Neuronal stem cell (in vitro differentiated cells): ENCODE results near the gene ARHGEF28.

Experiments
- DNase-seq: peaks from one replicate; pipeline ENCODE4 v3.0.0-alpha.2; 2013; ENCODE audit warnings: low spot score
- H2AFZ ChIP-seq: one replicate; pipeline ENCODE4 v1.6.1; 2013; ENCODE audit warnings: mild to moderate bottlenecking, low read length, inconsistent platforms
- H2AK5ac ChIP-seq: 2 replicates; pipeline ENCODE4 v1.6.1; 2013; ENCODE audit warnings: low read depth, mild to moderate bottlenecking, inconsistent platforms, low read length, moderate library complexity, mixed read lengths
- H2BK120ac ChIP-seq: 2 replicates; pipeline ENCODE4 v1.6.1; 2013; ENCODE audit warnings: low read depth, mild to moderate bottlenecking, inconsistent platforms, low read length, moderate library complexity, mixed read lengths
- H2BK12ac ChIP-seq: one replicate; pipeline ENCODE4 v1.6.1; 2013; ENCODE audit warnings: low read length, inconsistent platforms
- H2BK15ac ChIP-seq: 2 replicates; pipeline ENCODE4 v1.6.1; 2013; ENCODE audit warnings: mild to moderate bottlenecking, low read length, inconsistent platforms, mixed read lengths
- H2BK5ac ChIP-seq: one replicate; pipeline ENCODE4 v1.6.1; 2013; ENCODE audit warnings: inconsistent platforms, mild to moderate bottlenecking, low read length, moderate library complexity
- H3K14ac ChIP-seq: one replicate; pipeline ENCODE4 v1.6.1; 2013; ENCODE audit warnings: low read length, inconsistent platforms
- H3K18ac ChIP-seq: 2 replicates; pipeline ENCODE4 v1.6.1; 2013; ENCODE audit warnings: low read length, inconsistent platforms
- H3K23ac ChIP-seq: 2 replicates; pipeline ENCODE4 v1.6.1; 2013; ENCODE audit warnings: low read depth, mild to moderate bottlenecking, mixed read lengths, low read length, inconsistent platforms; ENCODE audit not compliant: poor library complexity
- H3K27ac ChIP-seq: replicated peaks from 3 replicates; pipeline ENCODE4 v1.5.1; 2013; ENCODE audit warnings: low read length, inconsistent platforms
- H3K27me3 ChIP-seq, 3 experiments: 2 replicates each; pipeline ENCODE4 v1.6.1; 2013; ENCODE audit warnings: low read length in 3 of 3, mild to moderate bottlenecking in 2 of 3, inconsistent platforms in 1 of 3, low read depth in 1 of 3, mixed read lengths in 1 of 3, moderate library complexity in 1 of 3; ENCODE audit not compliant: control insufficient read depth in 3 of 3, insufficient read depth in 3 of 3
- H3K36me3 ChIP-seq, 2 donors: replicated peaks in 1 of 2; 2 replicates each; pipeline ENCODE4 v1.6.1; 2013; ENCODE audit warnings: low read length in 2 of 2; ENCODE audit not compliant: control insufficient read depth in 2 of 2, insufficient read depth in 2 of 2
- H3K4ac ChIP-seq: 2 replicates; pipeline ENCODE4 v1.6.1; 2013; ENCODE audit warnings: inconsistent platforms, mild to moderate bottlenecking, low read length, moderate library complexity
- H3K4me1 ChIP-seq, 2 donors: 1 replicate in 1 of 2; 2 replicates in 1 of 2; pipeline ENCODE4 v1.6.1; 2013; ENCODE audit warnings: low read length in 2 of 2, low read depth in 1 of 2; ENCODE audit not compliant: control insufficient read depth in 2 of 2, insufficient read depth in 1 of 2
- H3K4me2 ChIP-seq: one replicate; pipeline ENCODE4 v1.6.1; 2013; ENCODE audit warnings: mild to moderate bottlenecking, low read length, inconsistent platforms; ENCODE audit not compliant: insufficient read depth, poor library complexity, severe bottlenecking
- H3K4me3 ChIP-seq, 2 donors: 2 replicates each; pipeline ENCODE4 v1.5.1; 2013; ENCODE audit warnings: low read length in 2 of 2, mild to moderate bottlenecking in 2 of 2, inconsistent platforms in 1 of 2, moderate library complexity in 1 of 2
- H3K79me1 ChIP-seq: one replicate; pipeline ENCODE4 v1.6.1; 2013; ENCODE audit warnings: low read depth, mild to moderate bottlenecking, inconsistent platforms, low read length, moderate library complexity
- H3K9ac ChIP-seq: one replicate; pipeline ENCODE4 v1.6.1; 2013; ENCODE audit warnings: mild to moderate bottlenecking, low read depth, low read length, inconsistent platforms; ENCODE audit not compliant: poor library complexity
- H3K9me3 ChIP-seq, 2 donors: replicated peaks in 1 of 2; 2 replicates each; pipeline versions ENCODE3 to v1.6.1; 2013; ENCODE audit warnings: low read length in 2 of 2, mild to moderate bottlenecking in 2 of 2, inconsistent platforms in 1 of 2, low read depth in 1 of 2, mixed read lengths in 1 of 2, moderate library complexity in 1 of 2; ENCODE audit not compliant: control insufficient read depth in 2 of 2, insufficient read depth in 1 of 2
- H4K8ac ChIP-seq: one replicate; pipeline ENCODE4 v1.6.1; 2013; ENCODE audit warnings: low read depth, mild to moderate bottlenecking, inconsistent platforms, low read length, moderate library complexity
- H4K91ac ChIP-seq: one replicate; pipeline ENCODE4 v1.6.1; 2013; ENCODE audit warnings: low read length, low read depth, mild to moderate bottlenecking, inconsistent platforms; ENCODE audit not compliant: poor library complexity
- WGBS, 2 donors: extraction: QIAGEN DNeasy Blood & Tissue Kit; methylation state at CpG; one replicate each; pipeline ENCODE4 v1.1.7; 2013; ENCODE audit warnings: missing lambda C conversion rate in 2 of 2, mixed read lengths in 1 of 2; ENCODE audit not compliant: insufficient read length in 2 of 2, insufficient replicate concordance in 1 of 2; ENCODE audit errors: extremely low coverage in 2 of 2; 5-methylcytosine and 5-hydroxymethylcytosine counted together

The ARHGEF28 gene

GRCh38 chr5:73960426-73960825 lies 334.4 kb downstream of the ARHGEF28 start:
- no peak overlapping the region for H3K18ac ChIP-seq
- no peak overlapping the region for H3K4me3 ChIP-seq
- no peak overlapping the region for H3K4ac ChIP-seq
- no peak overlapping the region for H2AFZ ChIP-seq
- H2AK5ac ChIP-seq, result no peak overlapping the region
- WGBS, 2 donors, result no CpG with 5 or more reads among the region's 1 CpG
- H3K14ac ChIP-seq, result no peak overlapping the region
- H3K79me1 ChIP-seq, result no peaks in the 10 kb centered on the region
- H3K23ac ChIP-seq, result no peak overlapping the region
- H2BK120ac ChIP-seq, result no peak overlapping the region
- H2BK12ac ChIP-seq, result no peak overlapping the region
- no peak overlapping the region for H3K4me2 ChIP-seq
- no peak overlapping the region for H2BK15ac ChIP-seq
- H3K36me3 ChIP-seq, result no peaks in the 10 kb centered on the region
- H3K9ac ChIP-seq, result no peak overlapping the region
- no peaks in the 10 kb centered on the region for H3K9me3 ChIP-seq
- H4K91ac ChIP-seq, result no peak overlapping the region
- H3K27ac ChIP-seq, result no peak overlapping the region
- H3K4me1 ChIP-seq, result no peaks in the 10 kb centered on the region
- H4K8ac ChIP-seq, result no peak overlapping the region
- H3K27me3 ChIP-seq, result no peaks in the 10 kb centered on the region
- no peak overlapping the region for H2BK5ac ChIP-seq
- DNase-seq, result no peak

DNA sequence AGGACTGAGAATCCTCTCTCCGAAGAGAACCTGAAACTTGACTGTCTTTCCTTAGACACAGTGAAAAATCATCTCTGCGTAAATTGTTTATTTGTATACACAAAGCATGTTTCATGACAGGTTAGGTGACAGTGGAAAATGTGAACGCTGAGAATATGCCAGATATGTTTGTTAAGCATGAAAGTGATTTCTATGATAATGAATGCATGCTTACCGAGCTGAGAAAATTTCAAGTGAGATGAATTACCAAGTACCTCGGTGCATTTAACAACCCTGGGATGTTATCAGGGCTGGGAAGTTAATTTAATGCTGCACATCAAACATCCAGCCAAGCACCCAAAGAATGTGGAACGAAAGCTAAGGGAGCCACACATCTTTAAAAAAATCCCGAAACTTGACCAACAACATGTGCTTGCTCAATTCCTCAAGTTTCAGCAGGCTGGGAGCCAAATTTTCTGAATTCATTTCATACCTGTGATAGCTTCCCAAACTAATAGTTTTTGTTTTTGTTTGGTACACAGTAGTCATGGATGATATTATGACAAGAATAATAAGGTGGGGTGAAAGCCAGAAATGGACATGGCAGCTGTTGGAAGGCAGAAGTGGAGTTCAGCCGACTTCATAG lies 336.9 kb downstream of the ARHGEF28 start:
- no peak for DNase-seq
- H3K27ac ChIP-seq, result no peak overlapping the region
- no CpG with 5 or more reads among the region's 8 CpGs for WGBS, 2 donors
- H3K9me3 ChIP-seq, result no peaks in the 10 kb centered on the region
- H2BK120ac ChIP-seq, result no peak overlapping the region
- no peak overlapping the region for H2BK15ac ChIP-seq
- H3K79me1 ChIP-seq, result no peaks in the 10 kb centered on the region
- no peak overlapping the region for H2BK12ac ChIP-seq
- H3K4me3 ChIP-seq, result no peak overlapping the region
- no peak overlapping the region for H2BK5ac ChIP-seq
- no peak overlapping the region for H4K91ac ChIP-seq
- H3K4ac ChIP-seq, result no peak overlapping the region
- H3K23ac ChIP-seq, result no peak overlapping the region
- H3K36me3 ChIP-seq, result peaks cover 0 to 2% of the 10 kb centered on the region in 2 donors
- no peak overlapping the region for H4K8ac ChIP-seq
- H2AK5ac ChIP-seq, result no peak overlapping the region
- no peak overlapping the region for H3K14ac ChIP-seq
- no peak overlapping the region for H3K18ac ChIP-seq
- no peak overlapping the region for H2AFZ ChIP-seq
- H3K9ac ChIP-seq, result no peak overlapping the region
- no peaks in the 10 kb centered on the region for H3K27me3 ChIP-seq
- H3K4me1 ChIP-seq, result peaks cover 0 to 1% of the 10 kb centered on the region in 2 donors
- H3K4me2 ChIP-seq, result no peak overlapping the region

GRCh38 chr5:73964352-73964865 lies 338.4 kb downstream of the ARHGEF28 start:
- no peak overlapping the region for H4K8ac ChIP-seq
- H2BK12ac ChIP-seq, result no peak overlapping the region
- peaks cover 0 to 6% of the 10 kb centered on the region in 2 donors for H3K4me1 ChIP-seq
- no peak overlapping the region for H3K9ac ChIP-seq
- no peak for DNase-seq
- no peak overlapping the region for H4K91ac ChIP-seq
- H3K36me3 ChIP-seq, result peaks cover 0 to 2% of the 10 kb centered on the region in 2 donors
- H2BK120ac ChIP-seq, result no peak overlapping the region
- H3K27me3 ChIP-seq, result no peaks in the 10 kb centered on the region
- H3K14ac ChIP-seq, result no peak overlapping the region
- H3K79me1 ChIP-seq, result no peaks in the 10 kb centered on the region
- H3K4me3 ChIP-seq, result no peak overlapping the region
- no CpG with 5 or more reads among the region's 3 CpGs for WGBS, 2 donors
- H3K27ac ChIP-seq, result no peak overlapping the region
- H2AFZ ChIP-seq, result no peak overlapping the region
- H2BK5ac ChIP-seq, result no peak overlapping the region
- no peak overlapping the region for H3K4me2 ChIP-seq
- no peak overlapping the region for H3K18ac ChIP-seq
- H2AK5ac ChIP-seq, result no peak overlapping the region
- no peak overlapping the region for H2BK15ac ChIP-seq
- H3K23ac ChIP-seq, result no peak overlapping the region
- H3K9me3 ChIP-seq, result no peaks in the 10 kb centered on the region
- no peak overlapping the region for H3K4ac ChIP-seq

DNA sequence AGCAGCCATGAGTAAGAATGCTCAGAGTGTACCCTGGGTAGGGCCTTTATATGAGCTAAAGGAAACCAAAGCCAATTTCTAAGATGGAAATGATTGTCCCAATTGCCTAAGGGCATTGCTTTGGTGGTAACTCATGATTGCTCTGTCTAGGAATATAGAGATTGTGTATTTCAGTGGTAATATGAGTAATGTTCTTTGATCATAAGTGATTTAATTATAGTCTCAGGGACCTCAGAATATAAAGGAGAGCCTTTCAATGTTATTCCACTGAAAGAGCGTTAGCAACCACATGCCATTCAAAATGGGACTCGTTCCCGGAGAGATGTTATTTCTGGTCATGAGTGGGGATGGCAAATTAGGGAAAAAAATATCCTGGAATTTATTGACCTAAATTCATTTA lies 340.5 kb downstream of the ARHGEF28 start:
- Histone ChIP-seq H3K4me2 (no peak overlapping the region), H3K23ac (no peak overlapping the region)
- no CpG with 5 or more reads among the region's 3 CpGs for WGBS, 2 donors

More for the DNA sequence above, 340.5 kb downstream of the ARHGEF28 start:
- Histone ChIP-seq H3K14ac (no peak overlapping the region), H3K4me3 (no peak overlapping the region), H3K18ac (no peak overlapping the region), H3K4ac (no peak overlapping the region), H3K79me1 (no peaks in the 10 kb centered on the region), H3K27ac (no peak overlapping the region), H2AK5ac (no peak overlapping the region), H3K9me3 (no peaks in the 10 kb centered on the region), H4K8ac (no peak overlapping the region), H3K4me1 (peaks cover 0 to 6% of the 10 kb centered on the region in 2 donors), H3K9ac (no peak overlapping the region), H2BK120ac (no peak overlapping the region), H2BK12ac (no peak overlapping the region), H2BK15ac (no peak overlapping the region), H2AFZ (no peak overlapping the region), H3K27me3 (peaks cover 0 to under 1% (median 0%) of the 10 kb centered on the region in 3 experiments), H3K36me3 (peaks cover 0 to 2% of the 10 kb centered on the region in 2 donors), H2BK5ac (no peak overlapping the region), H4K91ac (no peak overlapping the region)
- DNase-seq, result no peak
